SW480 (cell line): ENCODE results near the gene EDA.
"Not testable (repeated sequence)": the region's sequence is repeated elsewhere in the genome, so short reads cannot be mapped to it uniquely, and the experiment has no call there.

Experiments
- DNase-seq: peaks from one replicate; pipeline ENCODE4 v3.0.0-alpha.2; 2016; ENCODE audit warnings: low spot score

The EDA gene

DNA sequence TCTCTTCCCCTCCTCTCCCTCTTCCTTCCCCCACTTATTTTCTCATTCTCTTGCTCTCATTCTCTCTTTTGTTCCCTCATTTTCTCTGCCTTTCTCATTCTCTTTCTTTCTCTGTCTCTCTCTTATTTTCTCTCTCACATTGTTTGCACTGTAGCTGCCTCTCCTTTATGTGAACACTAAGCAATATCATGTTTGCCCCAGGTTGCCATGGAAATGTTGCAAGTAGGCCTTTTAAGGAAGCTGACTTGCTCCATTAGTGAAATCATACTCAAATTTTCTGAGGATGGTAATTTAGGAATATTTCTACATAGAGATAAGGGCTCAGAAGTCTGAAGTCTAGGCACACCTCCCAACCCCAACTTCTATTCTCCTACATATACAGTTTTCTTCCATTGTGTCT, 130.1 kb downstream of the EDA start:
- no peak for DNase-seq

GRCh38 chrX:69748055-69748454, 132.1 kb downstream of the EDA start:
- DNase-seq: no peak

DNA sequence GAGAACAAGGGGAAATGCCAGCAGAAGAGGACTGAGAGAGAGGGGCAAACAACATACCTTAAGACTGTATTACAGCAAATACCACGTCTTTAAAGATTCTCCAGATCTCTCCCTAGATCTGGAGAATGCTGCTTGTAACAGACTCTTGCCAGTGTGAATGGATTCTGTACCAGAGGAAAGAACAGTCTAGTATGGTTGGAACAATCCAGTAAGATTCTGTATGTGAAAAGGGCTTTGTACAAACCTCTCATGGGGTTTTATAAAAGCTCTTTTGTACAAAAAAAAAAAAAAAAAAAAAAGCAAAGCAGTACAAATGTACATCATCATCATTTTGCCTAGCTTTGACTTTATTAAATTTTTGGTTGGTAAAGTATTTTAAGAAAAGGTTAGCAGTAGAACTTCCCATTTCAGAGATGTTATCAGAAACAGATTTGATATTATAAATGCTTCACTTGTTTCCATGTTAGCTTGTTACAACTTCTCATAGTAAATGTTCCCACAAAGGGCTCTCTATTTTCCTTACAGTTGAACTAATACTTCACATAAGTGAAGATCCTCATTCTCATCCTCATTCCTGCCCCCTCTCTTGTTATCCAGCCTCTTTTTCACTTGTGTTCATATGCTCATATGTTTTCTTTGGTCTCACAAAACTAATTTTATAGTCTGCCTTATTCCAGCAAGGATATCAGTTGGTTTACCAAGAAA, 144.2 kb downstream of the EDA start:
- DNase-seq: no peak

GRCh38 chrX:69761633-69762032, 145.7 kb downstream of the EDA start:
- DNase-seq: no peak

GRCh38 chrX:69762340-69762739, 146.4 kb downstream of the EDA start:
- no peak for DNase-seq

GRCh38 chrX:69793260-69793935, 177.5 kb downstream of the EDA start:
- DNase-seq: no peak

- DNase-seq: no peak
Measured at GRCh38 chrX:69795702-69796101, 179.8 kb downstream of the EDA start.

- no peak for DNase-seq
Measured at GRCh38 chrX:69807400-69807799, 191.5 kb downstream of the EDA start.

DNA sequence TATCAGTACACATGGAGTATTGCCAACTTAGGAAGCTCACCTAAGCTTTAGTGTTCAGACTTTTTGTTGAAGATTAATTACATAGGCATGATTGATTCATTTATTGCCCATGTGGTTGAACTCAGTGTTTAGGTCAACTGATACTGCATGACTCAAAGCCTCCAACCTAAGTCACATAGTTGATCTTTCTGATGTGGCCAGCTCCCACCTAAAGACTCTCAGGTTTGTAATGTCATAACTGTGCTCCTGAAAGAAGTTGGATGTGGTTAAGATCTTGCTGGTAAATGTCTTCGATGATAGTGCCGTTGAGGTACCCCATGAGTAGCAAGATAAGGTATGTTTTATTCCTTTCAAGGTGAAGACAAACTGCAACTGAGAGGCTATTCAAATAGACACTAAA, 192.5 kb downstream of the EDA start:
- DNase-seq: peak; percentile 2

DNA sequence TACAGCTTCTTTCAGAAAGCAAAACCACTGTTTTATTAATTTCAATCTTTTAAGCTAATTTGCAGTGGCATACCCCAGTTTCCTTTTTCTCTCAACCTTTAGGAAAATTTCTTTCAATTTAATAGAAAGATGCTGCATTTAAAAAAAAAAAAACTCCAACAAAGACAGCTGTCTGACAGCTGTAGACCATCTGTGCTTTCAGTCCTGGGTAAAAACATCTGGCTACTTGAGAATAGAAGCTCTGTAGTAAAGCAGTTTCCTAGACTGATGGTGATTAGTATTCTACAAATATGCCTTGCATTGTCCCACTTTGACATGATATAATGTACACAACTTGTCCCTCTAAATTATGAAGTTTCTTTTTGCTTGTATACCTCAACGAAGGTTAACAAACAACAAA, 197.8 kb downstream of the EDA start:
- DNase-seq: no peak

GRCh38 chrX:69815063-69815462, 199.2 kb downstream of the EDA start:
- DNase-seq: no peak

- no peak for DNase-seq
Measured at GRCh38 chrX:69815519-69815918, 199.6 kb downstream of the EDA start.

DNA sequence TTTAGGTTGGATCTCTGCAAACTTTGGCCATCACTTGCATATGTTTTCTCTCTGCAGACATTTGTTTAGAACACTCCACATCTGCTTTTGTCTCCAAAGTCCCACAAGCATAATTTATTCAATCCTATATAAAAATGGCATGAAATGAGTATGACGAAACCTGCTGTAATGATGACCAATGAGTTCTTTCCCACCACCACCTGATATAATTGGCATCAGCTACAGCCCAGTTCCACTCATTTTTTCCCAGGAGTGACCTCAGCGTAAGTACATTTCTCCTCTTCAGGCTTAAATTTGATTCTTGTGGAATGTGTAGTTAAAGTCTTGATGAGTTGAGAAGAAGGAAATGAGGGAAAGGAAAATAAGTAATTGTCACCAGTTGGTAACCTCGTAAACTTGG, 228.7 kb downstream of the EDA start:
- DNase-seq: no peak

GRCh38 chrX:69859999-69860398, 244.1 kb downstream of the EDA start:
- not testable (repeated sequence) for DNase-seq

GRCh38 chrX:69876221-69876620, 260.3 kb downstream of the EDA start:
- no peak for DNase-seq

DNA sequence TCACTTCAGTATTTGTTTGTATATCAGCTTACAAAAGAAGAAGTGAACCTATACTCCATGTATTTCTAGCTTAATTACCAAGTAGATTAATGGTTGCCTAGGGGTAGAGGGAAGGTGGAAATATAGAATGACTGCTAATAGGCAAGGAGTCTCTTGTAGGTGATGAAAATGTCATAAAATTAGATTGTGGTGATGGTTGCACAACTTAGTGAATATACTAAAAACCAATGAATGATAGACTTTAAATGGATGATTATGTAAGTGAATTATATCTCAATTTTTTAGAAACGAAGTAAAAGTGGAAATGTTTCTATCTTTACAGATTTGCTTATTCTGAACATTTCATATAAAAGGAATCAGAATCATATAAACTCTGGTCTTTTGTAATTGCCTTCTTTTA, 268.3 kb downstream of the EDA start:
- DNase-seq: no peak

DNA sequence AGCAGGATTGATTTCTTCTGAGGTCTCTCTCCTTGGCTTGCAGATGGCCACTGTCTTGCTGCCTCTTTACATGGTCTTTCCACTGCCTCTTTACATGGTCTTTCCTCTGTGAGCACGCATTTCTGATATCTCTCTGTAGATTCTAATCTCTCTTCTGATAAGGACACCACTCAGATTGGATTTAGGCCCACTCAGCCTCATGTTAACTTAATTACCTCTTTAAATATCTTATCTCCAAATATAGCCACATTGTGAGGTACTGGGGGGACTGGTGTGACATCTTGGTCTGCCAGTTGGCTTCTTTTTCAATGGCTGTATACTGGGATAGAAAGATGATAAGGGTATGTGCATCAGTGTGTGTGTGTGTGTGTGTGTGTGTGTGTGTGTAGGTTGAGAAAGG, 280.1 kb downstream of the EDA start:
- DNase-seq: no peak

DNA sequence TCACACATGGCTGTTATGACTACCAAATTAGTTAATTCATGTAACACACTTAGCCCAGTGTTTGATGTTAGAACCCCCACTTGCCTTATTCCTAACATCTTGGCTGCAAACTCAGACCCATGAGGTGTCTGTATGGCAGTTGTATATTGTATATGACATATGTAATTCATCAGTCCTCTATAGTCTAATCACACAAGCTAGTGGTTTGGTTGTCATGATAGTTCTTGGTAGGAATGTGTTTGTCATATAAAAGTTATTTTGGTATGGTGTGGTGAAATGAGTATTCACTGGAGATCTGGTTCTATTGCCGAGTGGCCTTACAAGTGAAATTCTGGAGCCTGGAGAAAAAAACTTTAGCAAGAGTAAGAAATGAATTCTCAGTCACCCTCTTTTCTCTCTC, 284.6 kb downstream of the EDA start:
- DNase-seq: no peak

DNA sequence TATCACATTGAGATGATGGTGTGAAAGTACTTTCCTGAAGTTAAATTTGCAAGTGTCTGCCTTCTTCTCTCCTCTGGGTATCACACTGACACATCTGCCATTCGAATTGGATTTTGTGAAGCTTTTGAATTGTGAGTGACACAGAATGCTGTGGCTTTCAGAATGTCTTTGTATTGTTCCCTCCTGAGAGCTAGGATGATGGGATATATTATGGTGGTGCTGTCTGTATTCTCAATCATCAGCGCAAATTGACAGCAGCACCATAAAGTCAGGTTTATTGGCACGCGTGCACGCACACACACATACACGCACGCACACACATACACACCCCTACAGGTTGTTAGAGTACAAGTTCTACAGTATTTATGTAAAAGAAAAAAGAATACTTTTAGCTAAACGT, 290.5 kb downstream of the EDA start:
- DNase-seq: no peak

GRCh38 chrX:69914781-69915180, 298.9 kb downstream of the EDA start:
- DNase-seq: no peak

DNA sequence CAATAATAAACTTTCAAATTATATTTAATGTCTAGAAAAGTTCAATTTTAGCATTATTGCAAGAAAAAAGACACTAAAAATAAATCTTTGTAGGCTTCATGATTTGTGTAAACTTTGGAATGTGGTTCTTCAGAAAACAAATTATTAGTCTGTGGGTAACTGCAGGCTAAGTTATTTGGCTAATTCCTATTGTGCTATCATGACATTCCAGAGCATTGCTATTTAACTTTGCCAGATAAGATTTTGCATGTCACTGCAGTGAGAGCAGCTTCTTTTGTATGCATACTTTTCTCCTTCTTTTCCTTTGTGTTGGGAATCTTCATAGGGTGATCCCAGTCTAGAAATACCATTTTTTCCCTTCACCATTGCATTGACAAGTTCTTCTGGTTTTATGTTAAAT, 303.8 kb downstream of the EDA start:
- DNase-seq: no peak

DNA sequence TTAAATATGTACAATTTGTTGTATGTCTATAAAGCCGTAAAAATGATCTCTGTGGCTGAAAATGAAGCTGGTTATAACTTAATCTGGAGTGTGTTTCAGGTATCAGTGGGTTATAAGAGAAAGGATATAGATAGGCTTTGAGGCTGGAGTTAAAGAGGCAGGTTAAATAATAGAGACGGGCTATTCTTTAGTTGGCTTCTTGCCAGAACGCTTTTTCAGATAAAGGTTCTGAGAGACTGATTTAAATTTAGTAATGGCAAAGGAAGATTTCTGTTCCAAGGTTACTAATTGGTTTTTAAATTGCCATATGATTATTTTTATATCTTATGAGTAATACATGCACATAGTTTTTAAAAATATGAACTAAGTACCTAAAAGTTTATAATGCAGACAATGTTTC, 316.4 kb downstream of the EDA start:
- no peak for DNase-seq

GRCh38 chrX:69948276-69948797, 332.4 kb downstream of the EDA start:
- no peak for DNase-seq

DNA sequence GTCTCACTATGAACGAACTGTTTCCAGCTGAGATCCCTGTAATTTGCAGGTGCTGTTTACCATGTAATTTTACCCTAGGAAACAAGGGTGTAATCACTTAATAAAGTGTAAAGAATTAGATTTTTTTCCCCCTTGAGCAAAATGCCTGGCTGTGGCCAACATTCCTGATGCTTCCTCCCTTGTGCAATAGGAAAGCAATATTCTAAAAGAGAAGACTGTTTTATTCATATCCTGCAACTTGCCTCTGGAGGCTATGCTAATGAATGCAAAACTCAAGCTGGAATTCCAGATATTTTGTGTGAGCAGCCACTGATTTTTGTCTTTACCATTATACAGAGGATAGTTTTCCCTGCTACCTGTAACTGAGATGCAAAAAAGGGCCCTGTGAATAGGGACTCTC, 335.8 kb downstream of the EDA start:
- DNase-seq: no peak
